Stimulated activated CD4-positive, alpha-beta T cell treated with anti-CD3 and anti-CD28 coated beads, TNF-alpha, amount 100 ng/mL, for 24 hours (primary cell): ENCODE data around the gene THBS1.

Experiments used
- DNase-seq, 3 experiments: peaks; one replicate each; pipeline ENCODE4 v3.0.0-alpha.2; 2020; ENCODE audit warnings: low read depth in 3 of 3

The THBS1 gene

GRCh38 chr15:39589193-39589814 lies 8.4 kb downstream of the THBS1 start:
- no peak for DNase-seq

- DNase-seq, result no peak
Measured at GRCh38 chr15:39589815-39590644, 9.2 kb downstream of the THBS1 start.

- DNase-seq, result no peak
Measured at GRCh38 chr15:39591141-39591895, 10.4 kb downstream of the THBS1 start.

- DNase-seq, result no peak
Measured at GRCh38 chr15:39591896-39592315, 11.0 kb downstream of the THBS1 start.

- DNase-seq, result no peak
Measured at GRCh38 chr15:39592500-39592899, 11.6 kb downstream of the THBS1 start.

GRCh38 chr15:39593071-39593655 lies 12.3 kb downstream of the THBS1 start:
- DNase-seq, result no peak

- peak in 1 of 3 experiments; percentile 16 for DNase-seq
Measured at GRCh38 chr15:39593656-39594445, 13.0 kb downstream of the THBS1 start.

GRCh38 chr15:39594446-39595337 lies 13.8 kb downstream of the THBS1 start:
- DNase-seq, result no peak

GRCh38 chr15:39595338-39596221 lies 14.7 kb downstream of the THBS1 start:
- no peak for DNase-seq

GRCh38 chr15:39596358-39597051 lies 15.6 kb downstream of the THBS1 start:
- DNase-seq, result no peak

GRCh38 chr15:39597336-39597735 lies 16.5 kb downstream of the THBS1 start:
- no peak for DNase-seq

GRCh38 chr15:39597751-39598185 lies 16.9 kb downstream of the THBS1 start:
- no peak for DNase-seq

- DNase-seq, result no peak
Measured at GRCh38 chr15:39598186-39598850, 17.4 kb downstream of the THBS1 start.

- DNase-seq, result no peak
Measured at GRCh38 chr15:39598958-39599845, 18.3 kb downstream of the THBS1 start.

GRCh38 chr15:39599871-39600270 lies 19.0 kb downstream of the THBS1 start:
- DNase-seq, result no peak

- no peak for DNase-seq
Measured at GRCh38 chr15:39602143-39602542, 21.3 kb downstream of the THBS1 start.

GRCh38 chr15:39605146-39605545 lies 24.3 kb downstream of the THBS1 start:
- DNase-seq, result no peak
